ENCODE measurements around the gene CLPSL1. TPM values are rescaled to one million over a fixed set of nuclear protein-coding genes. Genes with fewer than 3 reads are reported as not detected.

Gene CLPSL1
- total RNA-seq, 1 donor from 2014 or later: not detected

DNA sequence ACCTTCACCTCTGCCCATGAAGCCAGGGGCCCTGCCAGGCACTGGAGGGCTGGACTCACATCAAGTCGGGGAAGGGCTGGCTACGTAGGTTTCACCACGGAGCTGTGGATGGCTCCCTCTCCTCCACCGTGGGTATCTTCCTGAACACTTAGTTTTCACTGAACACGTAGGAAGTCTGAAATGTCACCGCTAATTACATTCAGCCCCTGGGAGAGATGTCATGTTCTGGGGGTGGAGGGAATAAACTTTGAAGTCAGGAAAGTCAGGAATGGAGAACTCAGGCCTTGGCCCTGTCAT is 30.8 kb downstream of the CLPSL1 start:
- TF ChIP-seq, protein P1, sequence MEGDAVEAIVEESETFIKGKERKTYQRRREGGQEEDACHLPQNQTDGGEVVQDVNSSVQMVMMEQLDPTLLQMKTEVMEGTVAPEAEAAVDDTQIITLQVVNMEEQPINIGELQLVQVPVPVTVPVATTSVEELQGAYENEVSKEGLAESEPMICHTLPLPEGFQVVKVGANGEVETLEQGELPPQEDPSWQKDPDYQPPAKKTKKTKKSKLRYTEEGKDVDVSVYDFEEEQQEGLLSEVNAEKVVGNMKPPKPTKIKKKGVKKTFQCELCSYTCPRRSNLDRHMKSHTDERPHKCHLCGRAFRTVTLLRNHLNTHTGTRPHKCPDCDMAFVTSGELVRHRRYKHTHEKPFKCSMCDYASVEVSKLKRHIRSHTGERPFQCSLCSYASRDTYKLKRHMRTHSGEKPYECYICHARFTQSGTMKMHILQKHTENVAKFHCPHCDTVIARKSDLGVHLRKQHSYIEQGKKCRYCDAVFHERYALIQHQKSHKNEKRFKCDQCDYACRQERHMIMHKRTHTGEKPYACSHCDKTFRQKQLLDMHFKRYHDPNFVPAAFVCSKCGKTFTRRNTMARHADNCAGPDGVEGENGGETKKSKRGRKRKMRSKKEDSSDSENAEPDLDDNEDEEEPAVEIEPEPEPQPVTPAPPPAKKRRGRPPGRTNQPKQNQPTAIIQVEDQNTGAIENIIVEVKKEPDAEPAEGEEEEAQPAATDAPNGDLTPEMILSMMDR (IDR thresholded peaks at IDR 0.05): no peak
- no peak overlapping the region for H3K27ac ChIP-seq
- intact Hi-C loops (cut with DNase I): no loop called here
- H3K27me3 ChIP-seq: peaks cover 2% of the 10 kb centered on the region
- no peak for ATAC-seq
- H3K4me1 ChIP-seq: no peaks in the 10 kb centered on the region
- no peak for DNase-seq
- no peak overlapping the region for H3K4me3 ChIP-seq
- no peaks in the 10 kb centered on the region for H3K36me3 ChIP-seq
- no peaks in the 10 kb centered on the region for H3K9me3 ChIP-seq

DNA sequence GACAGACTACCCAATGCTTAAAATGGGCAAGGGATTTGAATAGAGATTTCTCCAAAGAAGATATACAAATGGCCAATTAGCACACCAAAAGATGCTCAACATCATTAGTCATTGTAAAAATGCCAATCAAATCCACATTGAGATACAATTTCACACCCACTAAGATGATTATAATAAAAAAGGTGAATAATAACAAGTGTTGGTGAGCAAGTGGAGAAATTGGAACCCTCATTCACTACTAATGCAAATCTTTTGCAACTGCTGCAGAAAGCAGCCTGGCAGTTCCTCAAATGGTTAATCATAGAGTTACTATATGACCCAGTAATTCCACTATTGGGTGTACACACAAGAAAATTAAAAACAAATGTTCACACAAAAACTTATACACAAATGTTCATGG is 36.7 kb downstream of the CLPSL1 start:
- H3K4me3 ChIP-seq: no peak overlapping the region
- H3K27ac ChIP-seq: no peak overlapping the region
- no peaks in the 10 kb centered on the region for H3K9me3 ChIP-seq
- ATAC-seq (no peak), DNase-seq (no peak)
- TF ChIP-seq, protein P1 (IDR thresholded peaks at IDR 0.05): no peak
- no peaks in the 10 kb centered on the region for H3K27me3 ChIP-seq
- H3K4me1 ChIP-seq: no peaks in the 10 kb centered on the region
- no peaks in the 10 kb centered on the region for H3K36me3 ChIP-seq
- intact Hi-C loops (cut with DNase I): no loop called here

DNA sequence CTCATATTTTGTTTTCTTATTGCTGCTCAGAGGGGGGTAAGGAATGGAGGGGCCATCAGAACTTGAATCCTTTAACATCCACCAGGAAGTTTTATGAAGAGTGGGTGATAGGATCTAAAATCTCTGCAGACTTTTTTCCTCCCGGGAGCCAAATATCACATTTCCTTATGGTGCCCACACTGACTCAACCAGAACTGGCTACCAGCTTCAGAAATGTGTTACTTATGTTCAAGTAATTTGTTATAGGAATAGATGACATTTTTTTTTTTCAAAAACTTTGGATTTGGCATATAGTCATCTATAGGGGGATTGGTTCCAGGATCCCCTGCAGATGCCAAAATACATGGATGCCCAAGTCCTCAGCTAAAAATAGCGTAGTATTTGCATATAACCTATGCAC is 42.8 kb downstream of the CLPSL1 start:
- TF ChIP-seq, protein P1 (IDR thresholded peaks at IDR 0.05): no peak

DNA sequence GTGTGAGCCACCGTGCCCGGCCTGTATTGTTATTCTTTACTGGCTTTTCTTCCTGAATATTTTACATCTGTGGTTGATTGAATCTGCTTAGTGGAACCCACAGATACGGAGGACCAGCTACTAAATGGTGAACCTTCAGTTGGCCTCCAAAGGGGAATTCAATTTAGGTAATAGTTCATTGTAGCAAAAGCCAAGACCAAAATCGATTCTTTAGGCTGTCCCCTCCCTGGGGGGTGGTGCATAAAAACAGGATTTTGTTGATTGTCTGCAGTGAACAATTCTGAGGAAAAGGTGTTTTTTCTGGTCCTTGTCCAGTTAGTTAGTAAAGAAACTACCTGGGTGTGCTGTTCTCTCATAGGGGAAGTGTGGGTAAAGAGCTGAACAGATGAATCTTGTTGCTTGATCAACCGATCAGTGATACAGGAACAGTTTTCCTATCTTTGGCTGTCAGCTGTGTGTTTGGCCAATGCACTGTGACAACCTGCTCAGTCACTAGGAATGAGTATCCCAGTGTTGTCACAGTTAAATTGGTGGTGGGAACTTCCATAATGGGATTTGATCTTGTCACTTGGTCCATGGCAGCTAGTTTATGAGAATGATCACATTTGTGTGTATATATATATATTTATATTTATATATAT is 43.9 kb downstream of the CLPSL1 start:
- ATAC-seq: no peak
- Histone ChIP-seq H3K27ac (no peak overlapping the region), H3K27me3 (no peaks in the 10 kb centered on the region), H3K4me3 (no peak overlapping the region), H3K4me1 (no peaks in the 10 kb centered on the region), H3K9me3 (no peaks in the 10 kb centered on the region), H3K36me3 (no peaks in the 10 kb centered on the region)
- TF ChIP-seq, protein P1 (IDR thresholded peaks at IDR 0.05): no peak
- no peak for DNase-seq
- intact Hi-C loops (cut with DNase I): no loop called here

More for the DNA sequence above, 42.8 kb downstream of the CLPSL1 start:
- no peak overlapping the region for H3K4me3 ChIP-seq
- H3K27me3 ChIP-seq: no peaks in the 10 kb centered on the region
- ATAC-seq: no peak
- DNase-seq: no peak
- no peaks in the 10 kb centered on the region for H3K4me1 ChIP-seq
- no peaks in the 10 kb centered on the region for H3K36me3 ChIP-seq
- intact Hi-C loops (cut with DNase I): no loop called here
- no peaks in the 10 kb centered on the region for H3K9me3 ChIP-seq
- no peak overlapping the region for H3K27ac ChIP-seq

DNA sequence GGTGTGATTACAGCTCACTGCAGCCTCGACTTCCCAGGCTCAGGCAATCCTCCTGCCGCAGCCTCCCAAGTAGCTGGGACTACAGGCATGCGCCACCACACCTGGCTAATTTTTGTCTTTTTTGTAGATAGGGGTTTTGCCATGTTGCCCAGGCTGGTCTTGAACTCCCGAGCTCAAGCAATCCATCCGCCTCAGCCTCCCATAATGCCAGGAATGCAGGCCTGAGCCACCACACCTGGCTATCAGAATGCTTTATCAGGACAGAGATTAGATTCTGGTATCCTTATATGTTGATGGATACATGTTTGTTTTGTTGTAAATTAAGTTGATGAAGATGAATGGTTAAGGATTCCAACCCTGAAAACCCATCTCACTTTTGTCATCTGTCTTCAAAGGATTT is 48.5 kb downstream of the CLPSL1 start:
- no peaks in the 10 kb centered on the region for H3K9me3 ChIP-seq
- TF ChIP-seq, protein P1 (IDR thresholded peaks at IDR 0.05): no peak
- H3K4me1 ChIP-seq: no peaks in the 10 kb centered on the region
- H3K27me3 ChIP-seq: no peaks in the 10 kb centered on the region
- intact Hi-C loops (cut with DNase I): no loop called here
- no peak overlapping the region for H3K4me3 ChIP-seq
- H3K36me3 ChIP-seq: peaks cover 9% of the 10 kb centered on the region
- DNase-seq (no peak), ATAC-seq (no peak)
- H3K27ac ChIP-seq: no peak overlapping the region
